OCI-LY1 (cell line): ENCODE measurements around the gene ACACA.

Experiments
- H2AFZ ChIP-seq: fragments of 200-600 bp; sonication (generic), shearing (Covaris generic); 2 replicates; pipeline ENCODE4 v1.6.0; 2014; ENCODE audit warnings: antibody characterized with exemption, mild to moderate bottlenecking, low read length
- H3F3A ChIP-seq: fragments of 200-600 bp; sonication (generic), shearing (Covaris generic); 2 replicates; pipeline ENCODE4 v1.6.0; 2014; ENCODE audit warnings: mild to moderate bottlenecking, antibody characterized with exemption, low read length, moderate library complexity; ENCODE audit not compliant: insufficient read depth
- H3K27ac ChIP-seq: fragments of 200-600 bp; sonication (generic); 2 replicates; pipeline ENCODE4 v1.5.1; 2014; ENCODE audit warnings: low read length, mixed run types, mild to moderate bottlenecking, low read depth; ENCODE audit not compliant: poor library complexity, severe bottlenecking
- H3K27me3 ChIP-seq: fragments of 200-600 bp; sonication (generic); 2 replicates; pipeline ENCODE4 v1.6.0; 2014; ENCODE audit warnings: antibody characterized with exemption, mild to moderate bottlenecking, low read length, moderate library complexity; ENCODE audit not compliant: insufficient read depth
- H3K36me3 ChIP-seq: fragments of 200-600 bp; sonication (generic); 2 replicates; pipeline ENCODE4 v1.6.1; 2014; ENCODE audit warnings: mild to moderate bottlenecking, antibody characterized with exemption, low read length, moderate library complexity, mixed read lengths; ENCODE audit not compliant: insufficient read depth
- H3K4me1 ChIP-seq: fragments of 200-600 bp; sonication (generic); 2 replicates; pipeline ENCODE4 v1.5.1; 2014; ENCODE audit warnings: mild to moderate bottlenecking, low read length, moderate library complexity; ENCODE audit not compliant: insufficient read depth, severe bottlenecking
- H3K4me2 ChIP-seq: fragments of 200-600 bp; sonication (generic), shearing (Covaris generic); 2 replicates; pipeline ENCODE4 v1.6.1; 2014; ENCODE audit warnings: low read length
- H3K4me3 ChIP-seq: fragments of 200-600 bp; sonication (generic); 2 replicates; pipeline ENCODE4 v1.5.1; 2014; ENCODE audit warnings: low read length, low read depth, mild to moderate bottlenecking, mixed read lengths; ENCODE audit not compliant: poor library complexity, severe bottlenecking
- H3K79me2 ChIP-seq: fragments of 200-600 bp; shearing (Covaris generic); 2 replicates; pipeline ENCODE4 v1.6.1; 2016; ENCODE audit warnings: mixed run types, low read length, mixed read lengths; ENCODE audit not compliant: insufficient read depth
- H3K9ac ChIP-seq: fragments of 200-600 bp; sonication (generic), shearing (Covaris generic); 2 replicates; pipeline ENCODE4 v1.6.1; 2014; ENCODE audit warnings: mild to moderate bottlenecking, low read length, mixed read lengths
- H3K9me2 ChIP-seq: fragments of 200-600 bp; sonication (generic), shearing (Covaris generic); 2 replicates; pipeline ENCODE4 v1.6.1; 2014; ENCODE audit warnings: low read depth, mild to moderate bottlenecking, low read length, mixed read lengths
- H3K9me3 ChIP-seq: fragments of 200-600 bp; shearing (Covaris generic); 2 replicates; pipeline ENCODE4 v1.6.1; 2014; ENCODE audit warnings: low read length, mixed read lengths
- H4K20me1 ChIP-seq: fragments of 200-600 bp; sonication (generic), shearing (Covaris generic); 2 replicates; pipeline ENCODE4 v1.6.0; 2016; ENCODE audit warnings: mild to moderate bottlenecking, low read length; ENCODE audit not compliant: insufficient read depth
- CTCF ChIP-seq: fragments of 200-600 bp; sonication (generic), shearing (Covaris generic); IDR thresholded peaks from 2 replicates; pipeline ENCODE4 v1.5.1; 2017; ENCODE audit warnings: mild to moderate bottlenecking, antibody characterized with exemption, low read length, moderate library complexity, mixed read lengths
- EZH2 ChIP-seq: fragments of 200-600 bp; sonication (generic), shearing (Covaris generic); IDR thresholded peaks from 2 replicates; pipeline ENCODE4 v1.8.0; 2017; ENCODE audit warnings: borderline replicate concordance, mixed run types, mild to moderate bottlenecking, antibody characterized with exemption, low read length, moderate library complexity, mixed read lengths

ACACA gene

DNA sequence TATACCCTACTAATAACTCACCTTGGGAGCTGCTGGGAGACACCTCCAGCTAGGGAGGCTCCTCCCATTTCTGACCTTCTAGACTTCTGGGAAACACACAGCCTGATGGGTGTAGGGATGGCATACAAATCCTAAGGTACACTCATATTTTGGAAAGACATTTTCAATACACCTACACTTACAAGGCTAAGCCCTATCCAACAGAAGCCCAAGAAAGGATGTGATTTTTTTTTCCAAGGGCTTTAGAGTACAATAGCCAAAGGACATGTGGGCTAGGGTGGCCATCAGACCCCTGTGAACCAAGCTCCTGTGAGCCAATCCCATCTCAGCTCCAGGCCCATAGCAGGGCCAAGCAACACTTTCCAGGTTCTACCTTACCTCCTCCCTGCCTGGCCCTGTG is 313.9 kb downstream of the ACACA start:
- Histone ChIP-seq H2AFZ (no peak overlapping the region), H3K4me2 (no peak overlapping the region), H3K79me2 (no peaks in the 10 kb centered on the region), H4K20me1 (no peaks in the 10 kb centered on the region), H3K9me3 (no peaks in the 10 kb centered on the region), H3K27me3 (no peaks in the 10 kb centered on the region), H3F3A (no peaks in the 10 kb centered on the region), H3K9me2 (no peaks in the 10 kb centered on the region), H3K9ac (no peak overlapping the region), H3K4me3 (no peak overlapping the region), H3K27ac (no peak overlapping the region), H3K4me1 (peaks cover 3% of the 10 kb centered on the region), H3K36me3 (peaks cover 94% of the 10 kb centered on the region)
- no peak for TF ChIP-seq EZH2
- TF ChIP-seq CTCF: no peak

- Histone ChIP-seq H3K27me3 (no peaks in the 10 kb centered on the region), H3K4me1 (peaks cover 3% of the 10 kb centered on the region), H3K79me2 (no peaks in the 10 kb centered on the region), H3K36me3 (peaks cover 94% of the 10 kb centered on the region), H3K4me2 (no peak overlapping the region), H3K9me2 (no peaks in the 10 kb centered on the region), H3K9ac (no peak overlapping the region), H2AFZ (no peak overlapping the region), H4K20me1 (no peaks in the 10 kb centered on the region), H3K9me3 (no peaks in the 10 kb centered on the region), H3F3A (no peaks in the 10 kb centered on the region), H3K4me3 (no peak overlapping the region), H3K27ac (no peak overlapping the region)
- no peak for TF ChIP-seq CTCF
- no peak for TF ChIP-seq EZH2
Measured at GRCh38 chr17:37092071-37092470, 314.6 kb downstream of the ACACA start.

- peaks cover 94% of the 10 kb centered on the region for H3K36me3 ChIP-seq
- TF ChIP-seq CTCF (no peak), EZH2 (no peak)
- no peaks in the 10 kb centered on the region for H3K79me2 ChIP-seq
- no peaks in the 10 kb centered on the region for H4K20me1 ChIP-seq
- H3K9ac ChIP-seq: no peak overlapping the region
- no peak overlapping the region for H3K27ac ChIP-seq
- no peak overlapping the region for H2AFZ ChIP-seq
- H3K4me2 ChIP-seq: no peak overlapping the region
- H3K4me3 ChIP-seq: no peak overlapping the region
- H3K27me3 ChIP-seq: no peaks in the 10 kb centered on the region
- no peaks in the 10 kb centered on the region for H3K9me2 ChIP-seq
- H3K9me3 ChIP-seq: no peaks in the 10 kb centered on the region
- peaks cover 3% of the 10 kb centered on the region for H3K4me1 ChIP-seq
- no peaks in the 10 kb centered on the region for H3F3A ChIP-seq
Measured at GRCh38 chr17:37090941-37091340, 315.7 kb downstream of the ACACA start.
